Neural cell (in vitro differentiated cells): ENCODE data around the gene SUPT20HL1. TPM values are rescaled to one million over a fixed set of nuclear protein-coding genes. Genes with fewer than 3 reads are reported as not detected.

ENCODE experiments used
- H2AFZ ChIP-seq: fragments of 200-600, 300-800 bp; sonication (generic), shearing (Covaris generic); 2 replicates; pipeline ENCODE4 v1.6.0; 2014; ENCODE audit warnings: low read depth, mild to moderate bottlenecking, antibody characterized with exemption, low read length, moderate library complexity
- H3F3A ChIP-seq: fragments of 200-600 bp; shearing (Covaris generic); 2 replicates; pipeline ENCODE4 v1.6.1; 2016; ENCODE audit warnings: mild to moderate bottlenecking, moderate library complexity, mixed read lengths, antibody characterized with exemption, low read length; ENCODE audit not compliant: insufficient read depth, poor library complexity, severe bottlenecking
- H3K27ac ChIP-seq: fragments of 200-600, 300-800 bp; sonication (generic), shearing (Covaris generic); 2 replicates; pipeline ENCODE4 v1.5.1; 2014; ENCODE audit warnings: mild to moderate bottlenecking, low read length, moderate library complexity
- H3K27me3 ChIP-seq: fragments of 300-800, 200-600 bp; sonication (generic), shearing (Covaris generic); 2 replicates; pipeline ENCODE4 v1.6.0; 2014; ENCODE audit warnings: mild to moderate bottlenecking, low read depth, low read length, moderate library complexity; ENCODE audit not compliant: insufficient read depth
- H3K36me3 ChIP-seq: fragments of 300-800, 200-600 bp; sonication (generic), shearing (Covaris generic); 2 replicates; pipeline ENCODE4 v1.5.1; 2014; ENCODE audit warnings: mild to moderate bottlenecking, antibody characterized with exemption, low read length, moderate library complexity; ENCODE audit not compliant: insufficient read depth
- H3K4me2 ChIP-seq: fragments of 300-800, 200-600 bp; sonication (generic), shearing (Covaris generic); 2 replicates; pipeline ENCODE4 v1.6.0; 2014; ENCODE audit warnings: mild to moderate bottlenecking, low read length
- H3K4me3 ChIP-seq: fragments of 300-800, 200-600 bp; sonication (generic), shearing (Covaris generic); 2 replicates; pipeline ENCODE4 v1.5.1; 2014; ENCODE audit warnings: mild to moderate bottlenecking, low read length, moderate library complexity
- H3K79me2 ChIP-seq: fragments of 200-600 bp; shearing (Covaris generic); replicated peaks from 2 replicates; pipeline ENCODE4 v1.6.0; 2014; ENCODE audit warnings: mild to moderate bottlenecking, low read length, moderate library complexity; ENCODE audit not compliant: insufficient read depth
- H3K9ac ChIP-seq: fragments of 300-800, 200-600 bp; sonication (generic), shearing (Covaris generic); 2 replicates; pipeline ENCODE4 v1.6.1; 2016; ENCODE audit warnings: mild to moderate bottlenecking, low read length, mixed read lengths
- H3K9me2 ChIP-seq: fragments of 200-600 bp; shearing (Covaris generic); 2 replicates; pipeline ENCODE4 v1.6.1; 2016; ENCODE audit warnings: mild to moderate bottlenecking, low read length, mixed read lengths; ENCODE audit not compliant: insufficient read depth
- H3K9me3 ChIP-seq: fragments of 200-600, 300-800 bp; sonication (generic), shearing (Covaris generic); 2 replicates; pipeline ENCODE4 v1.6.1; 2016; ENCODE audit warnings: mild to moderate bottlenecking, mixed run types, low read length, moderate library complexity, mixed read lengths
- H4K20me1 ChIP-seq: fragments of 200-600 bp; shearing (Covaris generic); 2 replicates; pipeline ENCODE4 v1.6.1; 2016; ENCODE audit warnings: mild to moderate bottlenecking, mixed run types; ENCODE audit not compliant: insufficient read depth
- EP300 ChIP-seq: fragments of 450-650 bp; conservative IDR thresholded peaks from 2 replicates; pipeline ENCODE4 v1.6.1; 2014; ENCODE audit warnings: antibody characterized with exemption, mild to moderate bottlenecking, moderate library complexity; ENCODE audit not compliant: poor library complexity, severe bottlenecking
- EZH2 ChIP-seq: fragments of 200-600, 300-800 bp; shearing (Covaris generic), sonication (generic); IDR thresholded peaks from 2 replicates; pipeline ENCODE4 v1.6.1; 2014; ENCODE audit warnings: antibody characterized with exemption, low read length, borderline replicate concordance, mild to moderate bottlenecking; ENCODE audit not compliant: insufficient read depth, poor library complexity, severe bottlenecking
- MXI1 ChIP-seq: fragments of 450-650 bp; conservative IDR thresholded peaks from 2 replicates; pipeline ENCODE4 v1.6.1; 2014; ENCODE audit warnings: antibody characterized with exemption, mild to moderate bottlenecking; ENCODE audit not compliant: poor library complexity, severe bottlenecking
- POLR2AphosphoS5 ChIP-seq: IDR thresholded peaks from 2 replicates; pipeline ENCODE4 v1.6.1; 2012
- RAD21 ChIP-seq: fragments of 450-650 bp; conservative IDR thresholded peaks from 2 replicates; pipeline ENCODE4 v1.6.1; 2014; ENCODE audit warnings: antibody characterized with exemption, mild to moderate bottlenecking, moderate library complexity
- SMC3 ChIP-seq: fragments of 450-650 bp; conservative IDR thresholded peaks from 2 replicates; pipeline ENCODE4 v1.6.1; 2014; ENCODE audit warnings: antibody characterized with exemption, mild to moderate bottlenecking, moderate library complexity; ENCODE audit not compliant: poor library complexity
- TAF1 ChIP-seq: IDR thresholded peaks from 2 replicates; pipeline ENCODE4 v1.6.1; 2012; ENCODE audit warnings: low read depth
- polyA plus RNA-seq: library from polyadenylated mRNA; depleted of rRNA; stranded (reverse); fragments of >200 nt; gene quantifications from 2 replicates; pipeline ENCODE4 v1.2.3, GENCODE V29; 2014
- TF ChIP-seq, protein P1 (sequence below): fragments of 450-650 bp; IDR thresholded peaks from 2 replicates; pipeline ENCODE4 v1.5.1; 2014; ENCODE audit warnings: antibody characterized with exemption, mild to moderate bottlenecking, moderate library complexity; ENCODE audit not compliant: poor library complexity, severe bottlenecking
- TF ChIP-seq, protein P2 (sequence below): IDR thresholded peaks from 2 replicates; pipeline ENCODE4 v1.6.1; 2012; ENCODE audit warnings: borderline replicate concordance

SUPT20HL1 gene
- polyA plus RNA-seq, 1 donor from 2014 or later = not detected

DNA sequence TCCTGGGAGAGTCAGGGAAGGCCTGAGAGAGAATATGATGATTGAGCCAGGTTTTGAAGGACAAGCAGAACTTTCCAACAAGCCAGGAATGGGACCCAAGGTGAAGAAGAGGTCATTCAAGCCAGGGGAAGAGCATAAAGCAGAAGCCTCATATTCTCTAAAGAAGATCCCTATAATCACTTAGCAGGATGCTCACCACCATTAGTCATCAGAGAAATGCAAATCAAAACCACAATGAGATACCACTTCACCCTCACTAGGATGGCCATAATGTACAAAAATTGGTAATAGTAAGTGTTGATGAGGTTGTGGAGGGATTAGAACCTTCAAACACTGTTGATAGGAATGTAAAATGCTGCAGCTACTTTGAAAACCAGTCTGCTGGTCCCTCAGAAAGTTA is 20.5 kb upstream of the SUPT20HL1 start:
- TF ChIP-seq, protein P1, sequence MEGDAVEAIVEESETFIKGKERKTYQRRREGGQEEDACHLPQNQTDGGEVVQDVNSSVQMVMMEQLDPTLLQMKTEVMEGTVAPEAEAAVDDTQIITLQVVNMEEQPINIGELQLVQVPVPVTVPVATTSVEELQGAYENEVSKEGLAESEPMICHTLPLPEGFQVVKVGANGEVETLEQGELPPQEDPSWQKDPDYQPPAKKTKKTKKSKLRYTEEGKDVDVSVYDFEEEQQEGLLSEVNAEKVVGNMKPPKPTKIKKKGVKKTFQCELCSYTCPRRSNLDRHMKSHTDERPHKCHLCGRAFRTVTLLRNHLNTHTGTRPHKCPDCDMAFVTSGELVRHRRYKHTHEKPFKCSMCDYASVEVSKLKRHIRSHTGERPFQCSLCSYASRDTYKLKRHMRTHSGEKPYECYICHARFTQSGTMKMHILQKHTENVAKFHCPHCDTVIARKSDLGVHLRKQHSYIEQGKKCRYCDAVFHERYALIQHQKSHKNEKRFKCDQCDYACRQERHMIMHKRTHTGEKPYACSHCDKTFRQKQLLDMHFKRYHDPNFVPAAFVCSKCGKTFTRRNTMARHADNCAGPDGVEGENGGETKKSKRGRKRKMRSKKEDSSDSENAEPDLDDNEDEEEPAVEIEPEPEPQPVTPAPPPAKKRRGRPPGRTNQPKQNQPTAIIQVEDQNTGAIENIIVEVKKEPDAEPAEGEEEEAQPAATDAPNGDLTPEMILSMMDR = no peak
- TF ChIP-seq, protein P2, sequence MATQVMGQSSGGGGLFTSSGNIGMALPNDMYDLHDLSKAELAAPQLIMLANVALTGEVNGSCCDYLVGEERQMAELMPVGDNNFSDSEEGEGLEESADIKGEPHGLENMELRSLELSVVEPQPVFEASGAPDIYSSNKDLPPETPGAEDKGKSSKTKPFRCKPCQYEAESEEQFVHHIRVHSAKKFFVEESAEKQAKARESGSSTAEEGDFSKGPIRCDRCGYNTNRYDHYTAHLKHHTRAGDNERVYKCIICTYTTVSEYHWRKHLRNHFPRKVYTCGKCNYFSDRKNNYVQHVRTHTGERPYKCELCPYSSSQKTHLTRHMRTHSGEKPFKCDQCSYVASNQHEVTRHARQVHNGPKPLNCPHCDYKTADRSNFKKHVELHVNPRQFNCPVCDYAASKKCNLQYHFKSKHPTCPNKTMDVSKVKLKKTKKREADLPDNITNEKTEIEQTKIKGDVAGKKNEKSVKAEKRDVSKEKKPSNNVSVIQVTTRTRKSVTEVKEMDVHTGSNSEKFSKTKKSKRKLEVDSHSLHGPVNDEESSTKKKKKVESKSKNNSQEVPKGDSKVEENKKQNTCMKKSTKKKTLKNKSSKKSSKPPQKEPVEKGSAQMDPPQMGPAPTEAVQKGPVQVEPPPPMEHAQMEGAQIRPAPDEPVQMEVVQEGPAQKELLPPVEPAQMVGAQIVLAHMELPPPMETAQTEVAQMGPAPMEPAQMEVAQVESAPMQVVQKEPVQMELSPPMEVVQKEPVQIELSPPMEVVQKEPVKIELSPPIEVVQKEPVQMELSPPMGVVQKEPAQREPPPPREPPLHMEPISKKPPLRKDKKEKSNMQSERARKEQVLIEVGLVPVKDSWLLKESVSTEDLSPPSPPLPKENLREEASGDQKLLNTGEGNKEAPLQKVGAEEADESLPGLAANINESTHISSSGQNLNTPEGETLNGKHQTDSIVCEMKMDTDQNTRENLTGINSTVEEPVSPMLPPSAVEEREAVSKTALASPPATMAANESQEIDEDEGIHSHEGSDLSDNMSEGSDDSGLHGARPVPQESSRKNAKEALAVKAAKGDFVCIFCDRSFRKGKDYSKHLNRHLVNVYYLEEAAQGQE = no peak
- TF ChIP-seq RAD21 = no peak
- TF ChIP-seq SMC3 = no peak
- no peak for TF ChIP-seq MXI1
- no peak for TF ChIP-seq POLR2AphosphoS5
- TF ChIP-seq EZH2 = no peak
- TF ChIP-seq TAF1 = no peak
- no peak for TF ChIP-seq EP300
- no peak overlapping the region for H3K9ac ChIP-seq
- no peaks in the 10 kb centered on the region for H4K20me1 ChIP-seq
- H3K36me3 ChIP-seq = no peaks in the 10 kb centered on the region
- no peaks in the 10 kb centered on the region for H3K9me2 ChIP-seq
- no peaks in the 10 kb centered on the region for H3K9me3 ChIP-seq
- no peaks in the 10 kb centered on the region for H3F3A ChIP-seq
- no peak overlapping the region for H3K4me2 ChIP-seq
- no peak overlapping the region for H3K27ac ChIP-seq
- H3K4me3 ChIP-seq = no peak overlapping the region
- H3K79me2 ChIP-seq = no peaks in the 10 kb centered on the region
- H3K27me3 ChIP-seq = no peaks in the 10 kb centered on the region
- H2AFZ ChIP-seq = no peak overlapping the region

DNA sequence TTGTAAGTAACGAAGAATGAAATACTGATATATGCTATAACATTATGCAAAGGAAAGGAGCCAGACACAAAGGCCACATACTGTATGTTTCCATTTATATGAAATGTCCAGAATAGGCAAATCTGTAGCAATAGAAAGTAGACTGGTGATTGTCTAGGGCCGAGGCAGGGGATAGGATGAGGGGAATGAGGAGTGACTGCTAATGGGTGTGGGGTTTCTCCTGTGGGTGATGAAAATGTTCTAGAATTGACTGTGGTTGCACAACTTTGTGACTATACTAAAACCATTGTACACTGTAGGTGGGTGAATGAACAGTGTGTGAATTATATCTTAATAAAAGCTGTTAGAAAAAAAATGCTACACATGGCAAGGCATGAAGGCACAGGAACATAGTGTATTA is 19.9 kb upstream of the SUPT20HL1 start:
- Histone ChIP-seq H3K79me2 (no peaks in the 10 kb centered on the region), H3K36me3 (no peaks in the 10 kb centered on the region), H3K27me3 (no peaks in the 10 kb centered on the region), H2AFZ (no peak overlapping the region), H3F3A (no peaks in the 10 kb centered on the region), H3K4me3 (no peak overlapping the region), H3K9me3 (no peaks in the 10 kb centered on the region), H3K4me2 (no peak overlapping the region), H3K9ac (no peak overlapping the region), H4K20me1 (no peaks in the 10 kb centered on the region), H3K27ac (no peak overlapping the region), H3K9me2 (no peaks in the 10 kb centered on the region)
- TF ChIP-seq POLR2AphosphoS5 (no peak), MXI1 (no peak), EP300 (no peak), TAF1 (no peak), RAD21 (no peak), EZH2 (no peak), SMC3 (no peak)
- TF ChIP-seq, protein P2 = no peak
- TF ChIP-seq, protein P1 = no peak
